NCI-H2107 (cell line): Measurements from ENCODE around the gene TBC1D25.

Source experiments
- DNase-seq: peaks from one replicate; lab custom pipeline; 2025; lab: John Stamatoyannopoulos, UW

Gene TBC1D25, protein sequence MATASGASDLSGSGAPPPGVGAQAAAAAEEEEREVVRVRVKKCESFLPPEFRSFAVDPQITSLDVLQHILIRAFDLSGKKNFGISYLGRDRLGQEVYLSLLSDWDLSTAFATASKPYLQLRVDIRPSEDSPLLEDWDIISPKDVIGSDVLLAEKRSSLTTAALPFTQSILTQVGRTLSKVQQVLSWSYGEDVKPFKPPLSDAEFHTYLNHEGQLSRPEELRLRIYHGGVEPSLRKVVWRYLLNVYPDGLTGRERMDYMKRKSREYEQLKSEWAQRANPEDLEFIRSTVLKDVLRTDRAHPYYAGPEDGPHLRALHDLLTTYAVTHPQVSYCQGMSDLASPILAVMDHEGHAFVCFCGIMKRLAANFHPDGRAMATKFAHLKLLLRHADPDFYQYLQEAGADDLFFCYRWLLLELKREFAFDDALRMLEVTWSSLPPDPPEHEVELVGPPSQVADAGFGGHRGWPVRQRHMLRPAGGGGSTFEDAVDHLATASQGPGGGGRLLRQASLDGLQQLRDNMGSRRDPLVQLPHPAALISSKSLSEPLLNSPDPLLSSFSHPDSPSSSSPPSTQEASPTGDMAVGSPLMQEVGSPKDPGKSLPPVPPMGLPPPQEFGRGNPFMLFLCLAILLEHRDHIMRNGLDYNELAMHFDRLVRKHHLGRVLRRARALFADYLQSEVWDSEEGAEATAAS

GRCh38 chrX:48539345-48540027 lies at the start of gene TBC1D25:
Gene TBC1D25 (plus strand): TSS chrX:48539714. CDS start chrX:48539798, 84 bp downstream.
- DNase-seq, result peak; percentile 95

- DNase-seq, result no peak
Measured at GRCh38 chrX:48489892-48490291, 49.6 kb upstream of the TBC1D25 start.

GRCh38 chrX:48490661-48491060 lies 48.9 kb upstream of the TBC1D25 start:
- DNase-seq, result no peak

- DNase-seq, result no peak
Measured at GRCh38 chrX:48491809-48492208, 47.7 kb upstream of the TBC1D25 start.

DNA sequence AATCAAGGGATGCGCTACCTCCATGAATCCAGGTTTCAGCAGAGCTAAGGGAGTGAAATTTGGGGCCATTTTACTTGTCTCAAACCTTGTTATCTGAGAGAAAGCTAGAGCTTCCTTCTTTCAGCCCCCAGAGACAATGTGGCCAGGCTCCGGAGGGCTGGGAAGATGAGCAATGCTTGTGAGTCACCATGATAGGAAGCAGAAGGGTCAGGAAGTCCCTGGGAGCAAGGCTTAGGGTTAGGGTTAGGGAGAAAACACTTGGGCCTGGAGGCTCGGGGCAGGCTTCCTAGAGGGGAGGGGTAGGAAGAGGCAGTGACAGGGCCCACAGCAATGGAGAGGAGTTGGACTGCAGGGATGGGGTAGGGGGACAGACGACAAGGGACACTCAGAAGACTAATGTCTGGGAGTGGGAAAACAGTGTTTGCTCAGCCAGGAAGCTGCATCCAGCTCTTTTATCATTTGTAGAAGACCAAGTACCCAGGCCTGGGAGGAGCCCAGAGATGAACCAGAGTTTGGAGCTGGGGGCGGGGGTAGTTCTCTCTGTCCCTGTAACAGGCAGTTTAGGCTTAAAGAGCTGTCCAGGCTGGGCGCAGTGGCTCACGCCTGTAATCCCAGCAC lies 47.1 kb upstream of the TBC1D25 start:
- DNase-seq, result no peak

GRCh38 chrX:48493890-48494364 lies 45.6 kb upstream of the TBC1D25 start:
- DNase-seq, result no peak

DNA sequence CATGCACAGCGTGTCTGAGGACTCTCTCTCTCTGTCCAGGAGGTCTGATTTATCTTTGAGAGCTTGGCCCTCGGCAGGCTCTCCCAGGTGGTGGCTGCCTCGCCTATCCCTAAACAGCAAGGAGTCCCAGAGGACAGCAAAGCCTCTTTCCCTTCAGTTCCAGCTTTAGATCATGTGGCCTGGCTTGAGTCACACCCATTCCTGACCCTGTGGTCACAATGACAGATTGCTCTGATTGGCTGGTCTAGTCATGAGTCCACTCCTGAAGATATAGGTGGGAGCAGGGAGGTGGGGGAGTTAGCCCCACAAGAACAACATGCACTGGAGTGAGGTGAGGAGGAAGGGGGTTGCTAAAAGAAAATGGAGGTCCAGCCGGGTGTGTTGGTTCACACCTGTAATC lies 42.9 kb upstream of the TBC1D25 start:
- no peak for DNase-seq

- no peak for DNase-seq
Measured at GRCh38 chrX:48497871-48498270, 41.6 kb upstream of the TBC1D25 start.

GRCh38 chrX:48498374-48498809 lies 41.1 kb upstream of the TBC1D25 start:
- DNase-seq, result no peak

- DNase-seq, result no peak
Measured at GRCh38 chrX:48504261-48504660, 35.3 kb upstream of the TBC1D25 start.

- DNase-seq, result no peak
Measured at GRCh38 chrX:48505481-48505880, 34.0 kb upstream of the TBC1D25 start.

DNA sequence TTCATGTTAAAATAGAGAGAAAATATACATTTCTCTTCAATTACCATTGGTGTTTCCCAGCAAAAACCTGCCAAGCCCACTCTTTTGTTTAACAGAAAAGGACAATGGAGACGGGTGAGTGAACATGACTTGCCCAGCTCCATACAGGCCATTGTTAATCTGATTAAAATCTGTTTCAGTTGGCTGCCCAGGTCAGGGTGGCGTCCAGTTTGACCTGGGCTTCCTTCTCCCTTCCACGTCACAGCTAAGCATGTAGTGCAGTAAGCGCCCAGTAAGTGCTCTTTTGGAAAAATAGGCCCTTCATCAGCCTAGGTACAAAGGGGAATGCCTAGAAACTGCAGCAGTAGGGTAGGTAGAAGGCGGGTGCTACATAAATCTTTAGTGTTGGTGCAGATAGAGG lies 32.3 kb upstream of the TBC1D25 start:
- DNase-seq, result no peak

DNA sequence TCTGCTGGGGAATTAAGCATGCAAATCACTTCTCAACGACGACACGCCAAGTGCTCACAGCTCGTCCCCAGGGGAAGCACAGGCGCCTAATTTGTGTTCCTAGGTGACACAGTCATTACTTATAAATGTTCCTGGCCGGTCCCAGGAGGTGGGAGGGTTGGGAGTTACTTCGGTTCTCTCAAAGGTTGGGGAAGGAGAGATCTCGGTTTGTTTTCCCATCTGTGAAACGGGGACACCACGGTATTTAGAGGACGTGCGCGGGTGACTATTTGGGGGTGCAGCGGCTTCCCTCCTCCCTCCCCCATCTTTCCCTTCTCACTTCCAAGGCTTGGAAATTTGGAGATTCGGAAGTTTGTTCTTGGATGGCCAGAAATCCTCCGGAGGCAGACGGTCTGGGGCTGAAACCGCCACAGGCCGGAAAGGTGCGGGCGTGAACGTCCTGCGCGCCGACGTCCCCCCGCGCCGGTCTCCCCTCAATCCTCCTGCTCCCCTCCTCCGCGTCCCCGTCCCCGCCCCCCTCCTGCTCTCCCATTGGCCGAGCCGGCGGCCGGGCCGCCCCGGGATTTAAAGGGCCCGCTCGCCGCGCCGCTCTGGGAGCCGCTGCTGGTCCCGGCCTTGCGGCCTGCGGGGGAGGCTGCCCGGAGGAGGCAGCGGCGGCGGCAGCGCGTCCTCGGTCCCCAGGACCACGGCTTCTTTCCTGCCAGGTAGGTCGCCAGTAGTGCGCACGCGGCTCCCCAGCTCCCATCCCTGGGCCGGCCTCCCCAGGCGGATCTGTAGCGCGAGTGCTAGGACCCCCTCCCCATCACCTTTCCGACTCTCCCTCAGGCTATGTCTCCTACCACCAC lies 30.9 kb upstream of the TBC1D25 start, which contains the start of gene PORCN:
TSS of gene PORCN (plus strand) at position 593 of the 845 bp plus-strand sequence. CDS start 829 bp downstream, outside the sequence.
- DNase-seq, result peak; percentile 28

DNA sequence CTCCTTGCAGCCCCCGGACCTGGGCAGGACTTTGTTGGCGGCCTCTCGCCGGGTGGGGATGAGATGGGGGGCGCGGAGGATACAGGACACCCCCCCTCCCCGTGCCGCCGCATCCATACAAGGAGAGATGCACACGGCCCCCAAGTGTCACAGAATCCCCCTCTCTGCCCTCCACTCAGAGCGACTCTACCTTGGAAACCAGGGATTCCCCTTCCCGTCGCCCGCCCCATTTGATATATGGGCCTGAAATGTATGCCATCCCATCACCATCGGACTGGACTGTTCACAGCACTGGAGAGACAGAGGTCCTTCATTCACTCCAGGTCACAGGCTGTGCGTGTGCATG lies 30.3 kb upstream of the TBC1D25 start:
- no peak for DNase-seq

DNA sequence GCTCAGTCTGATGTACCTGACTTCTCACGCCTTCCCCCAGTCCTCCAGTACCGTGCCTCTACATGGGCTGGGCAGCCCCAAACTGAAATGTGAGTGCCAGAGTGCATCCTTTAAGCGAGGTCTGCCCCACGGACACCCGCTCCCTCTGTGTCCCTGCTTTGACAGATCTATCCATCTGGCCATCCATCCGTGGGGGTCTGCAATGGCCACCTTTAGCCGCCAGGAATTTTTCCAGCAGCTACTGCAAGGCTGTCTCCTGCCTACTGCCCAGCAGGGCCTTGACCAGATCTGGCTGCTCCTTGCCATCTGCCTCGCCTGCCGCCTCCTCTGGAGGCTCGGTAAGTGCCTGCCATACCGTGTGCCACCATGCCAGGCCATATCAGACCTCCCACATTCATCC lies 29.9 kb upstream of the TBC1D25 start:
- DNase-seq, result no peak

GRCh38 chrX:48511560-48511959 lies 28.0 kb upstream of the TBC1D25 start:
- DNase-seq, result no peak

GRCh38 chrX:48512371-48512935 lies 27.1 kb upstream of the TBC1D25 start:
- no peak for DNase-seq

DNA sequence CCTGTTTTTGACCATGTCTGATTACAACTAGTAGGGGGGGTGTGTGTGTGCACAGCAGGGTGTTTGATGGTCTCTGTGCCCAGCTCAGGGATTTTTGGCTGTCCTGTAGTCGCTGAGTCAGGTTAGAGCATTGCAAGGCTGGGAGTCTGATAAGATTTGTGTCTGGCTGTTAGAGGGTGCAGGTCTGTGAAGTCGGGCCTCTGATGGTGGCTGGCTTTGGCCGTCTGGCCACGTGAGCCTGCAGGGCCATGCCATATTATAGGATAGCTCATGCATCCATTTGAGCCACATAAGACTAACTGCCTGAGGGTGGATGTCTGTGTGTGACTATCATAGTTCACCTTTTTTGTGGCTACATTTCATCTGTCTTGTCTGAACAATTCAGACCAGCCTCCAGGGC lies 25.8 kb upstream of the TBC1D25 start:
- no peak for DNase-seq

GRCh38 chrX:48514126-48514806 lies 25.2 kb upstream of the TBC1D25 start:
- no peak for DNase-seq

- DNase-seq, result no peak
Measured at GRCh38 chrX:48514868-48515460, 24.6 kb upstream of the TBC1D25 start.
